Vagina (tissue), 2 donors: ENCODE data around the gene PRDM16. TPM values are rescaled to one million over a fixed set of nuclear protein-coding genes. Genes with fewer than 3 reads are reported as not detected.

Experiments used
- DNase-seq, 2 donors: peaks; one replicate each; pipeline ENCODE4 v3.0.0-alpha.2; 2017; ENCODE audit errors: extremely low spot score in 2 of 2
- H3K27ac ChIP-seq: fragments of 200-600 bp; sonication (generic); one replicate; pipeline ENCODE4 v1.5.1; 2019
- H3K27me3 ChIP-seq: fragments of 200-600 bp; sonication (generic); one replicate; pipeline ENCODE4 v1.5.1; 2019
- H3K36me3 ChIP-seq, 2 donors: fragments of 200-600 bp; sonication (generic); one replicate each; pipeline ENCODE4 v1.5.1; 2017 to 2019
- H3K4me1 ChIP-seq: fragments of 200-600 bp; sonication (generic); one replicate; pipeline ENCODE4 v1.5.1; 2019
- H3K4me3 ChIP-seq, 2 donors: fragments of 200-600 bp; sonication (generic); 1 replicate in 1 of 2; 2 replicates in 1 of 2; pipeline ENCODE4 v1.5.1; 2016 to 2019
- H3K9me3 ChIP-seq: fragments of 200-600 bp; sonication (generic); one replicate; pipeline ENCODE4 v1.5.1; 2019
- POLR2A ChIP-seq, 2 donors: fragments of 450-650 bp; IDR thresholded peaks; one replicate each; pipeline ENCODE4 v1.6.1; 2017; ENCODE audit warnings: antibody characterized with exemption in 2 of 2, mild to moderate bottlenecking in 2 of 2, moderate library complexity in 2 of 2
- POLR2AphosphoS5 ChIP-seq, 2 donors: sonication (generic); formaldehyde crosslinking; IDR thresholded peaks; one replicate each; pipeline ENCODE4 v1.9.0; 2017; ENCODE audit warnings: antibody characterized with exemption in 2 of 2, mild to moderate bottlenecking in 2 of 2, low read depth in 1 of 2; ENCODE audit not compliant: insufficient read depth in 1 of 2
- intact Hi-C: fragments of 100-400 bp; cut with DNase I; formaldehyde crosslinking; loops from one replicate; pipeline ENCODE4 v1.15.1; 2023
- total RNA-seq: library from RNA; depleted of rRNA; stranded (reverse); fragments of >200 nt; gene quantifications from one replicate; pipeline ENCODE4 v1.2.3, GENCODE V29; 2016
- TF ChIP-seq, protein P1 (sequence below), 3 experiments: fragments of 450-650 bp in 2 of 3; fragments of 200-600 bp in 1 of 3; sonication (generic) in 1 of 3; IDR thresholded peaks; one replicate each; pipeline ENCODE4 v1.5.1; 2017 to 2019; ENCODE audit warnings: antibody characterized with exemption in 3 of 3, mild to moderate bottlenecking in 2 of 3, moderate library complexity in 2 of 3

The PRDM16 gene
- total RNA-seq, 1 donor from 2014 or later = 3.9 TPM

DNA sequence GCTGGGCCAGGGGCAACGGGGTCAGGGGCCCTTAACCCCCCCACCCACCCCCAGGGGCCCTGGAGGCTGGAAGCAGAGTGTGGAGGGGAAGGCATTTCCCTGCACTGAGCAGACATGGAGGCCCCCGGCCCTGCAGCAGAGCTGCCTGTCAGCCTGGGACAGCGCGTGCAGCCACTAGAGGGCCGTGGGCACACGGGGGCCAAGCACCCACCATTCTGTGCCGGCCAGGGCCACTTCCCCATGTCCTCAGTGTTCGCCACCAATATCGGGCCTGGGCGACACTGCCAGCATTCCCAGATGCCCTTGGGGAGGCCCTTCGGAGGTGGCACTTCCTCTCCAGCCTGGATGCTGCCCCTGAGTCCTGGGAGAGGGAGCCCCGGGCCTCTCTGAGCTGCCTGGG, 362.3 kb downstream of the PRDM16 start:
- Histone ChIP-seq H3K4me3 (no peak overlapping the region), H3K4me1 (no peaks in the 10 kb centered on the region), H3K27ac (no peak overlapping the region), H3K27me3 (no peaks in the 10 kb centered on the region), H3K9me3 (no peaks in the 10 kb centered on the region), H3K36me3 (no peaks in the 10 kb centered on the region)
- TF ChIP-seq, protein P1, sequence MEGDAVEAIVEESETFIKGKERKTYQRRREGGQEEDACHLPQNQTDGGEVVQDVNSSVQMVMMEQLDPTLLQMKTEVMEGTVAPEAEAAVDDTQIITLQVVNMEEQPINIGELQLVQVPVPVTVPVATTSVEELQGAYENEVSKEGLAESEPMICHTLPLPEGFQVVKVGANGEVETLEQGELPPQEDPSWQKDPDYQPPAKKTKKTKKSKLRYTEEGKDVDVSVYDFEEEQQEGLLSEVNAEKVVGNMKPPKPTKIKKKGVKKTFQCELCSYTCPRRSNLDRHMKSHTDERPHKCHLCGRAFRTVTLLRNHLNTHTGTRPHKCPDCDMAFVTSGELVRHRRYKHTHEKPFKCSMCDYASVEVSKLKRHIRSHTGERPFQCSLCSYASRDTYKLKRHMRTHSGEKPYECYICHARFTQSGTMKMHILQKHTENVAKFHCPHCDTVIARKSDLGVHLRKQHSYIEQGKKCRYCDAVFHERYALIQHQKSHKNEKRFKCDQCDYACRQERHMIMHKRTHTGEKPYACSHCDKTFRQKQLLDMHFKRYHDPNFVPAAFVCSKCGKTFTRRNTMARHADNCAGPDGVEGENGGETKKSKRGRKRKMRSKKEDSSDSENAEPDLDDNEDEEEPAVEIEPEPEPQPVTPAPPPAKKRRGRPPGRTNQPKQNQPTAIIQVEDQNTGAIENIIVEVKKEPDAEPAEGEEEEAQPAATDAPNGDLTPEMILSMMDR (IDR thresholded peaks at IDR 0.05) = no peak
- TF ChIP-seq POLR2A (IDR thresholded peaks at IDR 0.05) = no peak
- TF ChIP-seq POLR2AphosphoS5 (IDR thresholded peaks at IDR 0.05; ENCODE audit: insufficient read depth in 1 of 2, low read depth in 1 of 2) = no peak
- intact Hi-C loops = no loop called here
- no peak for DNase-seq

DNA sequence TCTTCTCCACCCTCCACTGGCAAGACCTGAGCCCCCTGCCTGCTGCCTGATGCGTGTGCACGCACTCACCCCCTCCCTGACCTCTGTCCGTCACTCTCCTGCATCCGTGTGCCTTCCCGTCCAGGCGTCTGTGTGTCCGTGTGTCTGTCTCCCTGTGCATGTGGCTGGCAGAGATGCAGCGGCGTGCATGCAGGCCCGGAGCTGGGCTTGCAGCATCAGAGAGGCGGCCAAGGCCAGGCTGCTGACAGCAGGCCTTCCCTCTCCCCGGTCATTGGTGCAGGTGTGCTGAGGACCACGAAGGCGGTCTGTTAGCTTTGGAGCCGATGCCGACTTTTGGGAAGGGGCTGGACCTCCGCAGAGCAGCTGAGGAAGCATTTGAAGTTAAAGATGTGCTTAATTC, 362.7 kb downstream of the PRDM16 start:
- Histone ChIP-seq H3K36me3 (no peaks in the 10 kb centered on the region), H3K4me1 (no peaks in the 10 kb centered on the region), H3K9me3 (no peaks in the 10 kb centered on the region), H3K4me3 (no peak overlapping the region), H3K27ac (no peak overlapping the region), H3K27me3 (no peaks in the 10 kb centered on the region)
- intact Hi-C loops = no loop called here
- no peak for TF ChIP-seq POLR2AphosphoS5 (IDR thresholded peaks at IDR 0.05; ENCODE audit: insufficient read depth in 1 of 2, low read depth in 1 of 2)
- TF ChIP-seq, protein P1 (IDR thresholded peaks at IDR 0.05) = no peak
- no peak for TF ChIP-seq POLR2A (IDR thresholded peaks at IDR 0.05)
- DNase-seq = no peak

DNA sequence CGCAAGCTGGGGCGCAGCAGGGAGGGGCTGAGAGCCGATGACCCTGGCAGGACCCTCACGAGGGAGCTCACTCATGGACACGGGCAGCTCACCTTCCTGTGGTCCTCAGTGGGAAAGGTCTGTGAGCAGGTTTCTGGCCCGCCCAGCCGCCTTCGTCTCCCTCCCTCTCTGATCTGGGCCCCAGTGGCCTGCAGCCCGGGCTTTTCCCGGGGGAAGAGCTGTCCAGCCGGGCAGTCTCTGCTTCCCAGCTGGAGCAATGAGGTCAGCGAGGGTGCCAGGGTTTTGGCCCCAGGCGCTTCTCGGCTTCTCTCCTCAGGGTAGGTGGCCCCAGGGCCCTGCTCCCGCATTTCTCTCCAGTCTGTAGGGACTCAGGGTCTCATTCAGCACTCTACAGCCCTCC, 363.3 kb downstream of the PRDM16 start:
- TF ChIP-seq, protein P1 (IDR thresholded peaks at IDR 0.05) = no peak
- TF ChIP-seq POLR2A (IDR thresholded peaks at IDR 0.05) (no peak), POLR2AphosphoS5 (IDR thresholded peaks at IDR 0.05; ENCODE audit: insufficient read depth in 1 of 2, low read depth in 1 of 2) (no peak)
- Histone ChIP-seq H3K9me3 (no peaks in the 10 kb centered on the region), H3K27ac (no peak overlapping the region), H3K4me1 (no peaks in the 10 kb centered on the region), H3K36me3 (no peaks in the 10 kb centered on the region), H3K4me3 (no peak overlapping the region), H3K27me3 (no peaks in the 10 kb centered on the region)
- intact Hi-C loops = no loop called here
- no peak for DNase-seq

GRCh38 chr1:3433076-3433475, 364.1 kb downstream of the PRDM16 start:
- no peak for DNase-seq
- H3K4me3 ChIP-seq = no peak overlapping the region
- no peak overlapping the region for H3K27ac ChIP-seq
- no peaks in the 10 kb centered on the region for H3K9me3 ChIP-seq
- TF ChIP-seq POLR2A (IDR thresholded peaks at IDR 0.05) (no peak), POLR2AphosphoS5 (IDR thresholded peaks at IDR 0.05; ENCODE audit: insufficient read depth in 1 of 2, low read depth in 1 of 2) (no peak)
- TF ChIP-seq, protein P1 (IDR thresholded peaks at IDR 0.05) = no peak
- H3K27me3 ChIP-seq = no peaks in the 10 kb centered on the region
- intact Hi-C loops = no loop called here
- no peaks in the 10 kb centered on the region for H3K36me3 ChIP-seq
- no peaks in the 10 kb centered on the region for H3K4me1 ChIP-seq

- TF ChIP-seq POLR2AphosphoS5 (IDR thresholded peaks at IDR 0.05; ENCODE audit: insufficient read depth in 1 of 2, low read depth in 1 of 2) = no peak
- no peak for TF ChIP-seq POLR2A (IDR thresholded peaks at IDR 0.05)
- TF ChIP-seq, protein P1 (IDR thresholded peaks at IDR 0.05) = no peak
- H3K4me1 ChIP-seq = no peaks in the 10 kb centered on the region
- intact Hi-C loops = no loop called here
Observed at GRCh38 chr1:3433596-3434320, 364.8 kb downstream of the PRDM16 start.

More at GRCh38 chr1:3433596-3434320, 364.8 kb downstream of the PRDM16 start:
- H3K27me3 ChIP-seq = no peaks in the 10 kb centered on the region
- no peaks in the 10 kb centered on the region for H3K9me3 ChIP-seq
- DNase-seq = no peak
- H3K4me3 ChIP-seq = no peak overlapping the region
- no peak overlapping the region for H3K27ac ChIP-seq
- no peaks in the 10 kb centered on the region for H3K36me3 ChIP-seq
